ENCODE results near the gene DPY19L1.

DNA sequence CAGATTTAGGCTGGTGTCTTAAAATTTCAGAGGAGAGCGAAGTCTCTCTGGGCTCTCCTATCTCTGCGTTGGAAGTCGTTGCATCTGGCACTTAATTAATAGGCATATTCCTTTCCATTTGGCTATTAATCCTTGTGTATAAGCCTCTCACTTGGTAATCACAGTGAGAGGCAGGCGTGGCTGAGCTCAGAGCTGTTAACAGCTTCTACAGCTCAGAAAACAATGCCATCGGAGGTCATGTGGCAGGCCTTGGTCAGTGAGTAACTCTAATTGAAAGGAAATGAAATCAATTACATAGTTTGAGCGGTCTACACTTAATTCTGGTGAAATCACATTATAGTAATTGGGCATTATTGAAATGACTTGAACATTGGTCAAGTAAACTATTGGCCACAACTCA is 135.1 kb downstream of the DPY19L1 start:
- TF ChIP-seq, protein P1, sequence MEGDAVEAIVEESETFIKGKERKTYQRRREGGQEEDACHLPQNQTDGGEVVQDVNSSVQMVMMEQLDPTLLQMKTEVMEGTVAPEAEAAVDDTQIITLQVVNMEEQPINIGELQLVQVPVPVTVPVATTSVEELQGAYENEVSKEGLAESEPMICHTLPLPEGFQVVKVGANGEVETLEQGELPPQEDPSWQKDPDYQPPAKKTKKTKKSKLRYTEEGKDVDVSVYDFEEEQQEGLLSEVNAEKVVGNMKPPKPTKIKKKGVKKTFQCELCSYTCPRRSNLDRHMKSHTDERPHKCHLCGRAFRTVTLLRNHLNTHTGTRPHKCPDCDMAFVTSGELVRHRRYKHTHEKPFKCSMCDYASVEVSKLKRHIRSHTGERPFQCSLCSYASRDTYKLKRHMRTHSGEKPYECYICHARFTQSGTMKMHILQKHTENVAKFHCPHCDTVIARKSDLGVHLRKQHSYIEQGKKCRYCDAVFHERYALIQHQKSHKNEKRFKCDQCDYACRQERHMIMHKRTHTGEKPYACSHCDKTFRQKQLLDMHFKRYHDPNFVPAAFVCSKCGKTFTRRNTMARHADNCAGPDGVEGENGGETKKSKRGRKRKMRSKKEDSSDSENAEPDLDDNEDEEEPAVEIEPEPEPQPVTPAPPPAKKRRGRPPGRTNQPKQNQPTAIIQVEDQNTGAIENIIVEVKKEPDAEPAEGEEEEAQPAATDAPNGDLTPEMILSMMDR (IDR thresholded peaks at IDR 0.05), result no peak
- TF ChIP-seq POLR2A (IDR thresholded peaks at IDR 0.05), result no peak
